Endothelial cell (in vitro differentiated cells): Measurements from ENCODE around the gene LEPR. TPM values are rescaled to one million over a fixed set of nuclear protein-coding genes. Genes with fewer than 3 reads are reported as not detected.

Experiments used
- DNase-seq: peaks from one replicate; pipeline ENCODE4 v3.0.0; 2021; ENCODE audit warnings: low spot score
- H3K27ac Mint-ChIP-seq: one replicate; pipeline ENCODE4 v1.8.0; 2021; ENCODE audit warnings: mixed read lengths, inconsistent platforms; ENCODE audit not compliant: unreplicated experiment
- H3K27me3 Mint-ChIP-seq: one replicate; pipeline ENCODE4 v1.8.0; 2021; ENCODE audit warnings: mild to moderate bottlenecking, moderate library complexity, mixed read lengths, inconsistent platforms; ENCODE audit not compliant: unreplicated experiment
- H3K36me3 Mint-ChIP-seq: one replicate; pipeline ENCODE4 v1.8.0; 2021; ENCODE audit warnings: mild to moderate bottlenecking, low read depth, mixed read lengths, inconsistent platforms; ENCODE audit not compliant: unreplicated experiment
- H3K4me1 Mint-ChIP-seq: one replicate; pipeline ENCODE4 v1.8.0; 2021; ENCODE audit warnings: mild to moderate bottlenecking, mixed read lengths, inconsistent platforms; ENCODE audit not compliant: unreplicated experiment
- H3K4me3 Mint-ChIP-seq: one replicate; pipeline ENCODE4 v1.8.0; 2021; ENCODE audit warnings: mild to moderate bottlenecking, mixed read lengths, inconsistent platforms; ENCODE audit not compliant: unreplicated experiment
- H3K9me3 Mint-ChIP-seq: one replicate; pipeline ENCODE4 v1.8.0; 2021; ENCODE audit warnings: mixed read lengths, inconsistent platforms; ENCODE audit not compliant: unreplicated experiment
- total RNA-seq: library from RNA; stranded (reverse); fragmentation: NEBNext Ultra II Directional; extraction: Animal tissue kit (Norgen Biotek cat#: 25700); gene quantifications from one replicate; pipeline ENCODE4 v1.2.1, GENCODE V29; 2021; ENCODE audit not compliant: unreplicated experiment
- TF ChIP-seq, protein P1 (sequence below): fragments of 200-600 bp; sonication (generic); IDR thresholded peaks from one replicate; pipeline ENCODE4 v1.5.0; 2021; ENCODE audit warnings: antibody characterized with exemption; ENCODE audit not compliant: unreplicated experiment

The LEPR gene
- total RNA-seq, 1 donor from 2014 or later, result 8.3 TPM

DNA sequence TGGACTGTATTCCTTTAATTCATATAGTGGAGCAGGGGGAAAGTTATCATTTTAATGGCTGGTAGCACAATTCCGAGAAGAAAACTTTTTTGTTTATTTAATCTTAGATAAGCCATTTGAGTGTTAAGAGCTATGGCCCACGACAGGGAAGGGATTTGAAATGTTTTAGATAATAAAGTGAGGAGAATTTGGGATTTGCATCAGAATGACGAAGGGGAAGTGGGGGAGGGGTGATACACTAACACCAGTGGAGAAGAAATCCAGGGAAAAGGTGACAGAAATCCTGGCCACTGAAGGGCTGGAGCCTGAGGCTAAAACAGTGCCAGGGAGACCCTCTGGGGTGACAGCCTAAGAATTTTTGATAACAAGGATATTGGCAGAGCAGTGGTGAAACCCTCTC lies 21.0 kb downstream of the LEPR start:
- no peaks in the 10 kb centered on the region for H3K9me3 Mint-ChIP-seq
- H3K27me3 Mint-ChIP-seq, result peaks cover 2% of the 10 kb centered on the region
- TF ChIP-seq, protein P1, sequence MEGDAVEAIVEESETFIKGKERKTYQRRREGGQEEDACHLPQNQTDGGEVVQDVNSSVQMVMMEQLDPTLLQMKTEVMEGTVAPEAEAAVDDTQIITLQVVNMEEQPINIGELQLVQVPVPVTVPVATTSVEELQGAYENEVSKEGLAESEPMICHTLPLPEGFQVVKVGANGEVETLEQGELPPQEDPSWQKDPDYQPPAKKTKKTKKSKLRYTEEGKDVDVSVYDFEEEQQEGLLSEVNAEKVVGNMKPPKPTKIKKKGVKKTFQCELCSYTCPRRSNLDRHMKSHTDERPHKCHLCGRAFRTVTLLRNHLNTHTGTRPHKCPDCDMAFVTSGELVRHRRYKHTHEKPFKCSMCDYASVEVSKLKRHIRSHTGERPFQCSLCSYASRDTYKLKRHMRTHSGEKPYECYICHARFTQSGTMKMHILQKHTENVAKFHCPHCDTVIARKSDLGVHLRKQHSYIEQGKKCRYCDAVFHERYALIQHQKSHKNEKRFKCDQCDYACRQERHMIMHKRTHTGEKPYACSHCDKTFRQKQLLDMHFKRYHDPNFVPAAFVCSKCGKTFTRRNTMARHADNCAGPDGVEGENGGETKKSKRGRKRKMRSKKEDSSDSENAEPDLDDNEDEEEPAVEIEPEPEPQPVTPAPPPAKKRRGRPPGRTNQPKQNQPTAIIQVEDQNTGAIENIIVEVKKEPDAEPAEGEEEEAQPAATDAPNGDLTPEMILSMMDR, result no peak
- H3K4me3 Mint-ChIP-seq, result no peak overlapping the region
- H3K27ac Mint-ChIP-seq, result no peak overlapping the region
- no peaks in the 10 kb centered on the region for H3K36me3 Mint-ChIP-seq
- no peaks in the 10 kb centered on the region for H3K4me1 Mint-ChIP-seq
- no peak for DNase-seq

DNA sequence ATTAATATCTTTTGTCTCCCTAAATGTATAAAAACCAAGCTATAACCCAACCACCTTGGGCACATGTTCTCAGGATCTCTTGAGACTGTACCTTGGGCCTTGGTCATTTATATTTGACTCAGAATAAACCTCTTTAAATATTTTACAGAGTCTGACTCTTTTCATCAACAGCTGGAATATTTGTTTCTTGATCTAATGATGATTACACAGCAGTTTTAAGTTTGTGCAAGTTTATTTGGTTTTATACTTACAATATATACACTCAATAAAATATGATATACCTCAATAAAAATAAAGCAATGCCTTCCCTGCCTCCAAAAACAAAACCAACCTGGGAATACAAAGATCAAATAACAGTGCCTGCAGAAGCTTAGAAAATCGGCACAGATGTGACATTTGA lies 22.0 kb downstream of the LEPR start:
- peaks cover 2% of the 10 kb centered on the region for H3K27me3 Mint-ChIP-seq
- no peaks in the 10 kb centered on the region for H3K36me3 Mint-ChIP-seq
- H3K4me3 Mint-ChIP-seq, result no peak overlapping the region
- TF ChIP-seq, protein P1, result no peak
- no peak for DNase-seq
- H3K9me3 Mint-ChIP-seq, result no peaks in the 10 kb centered on the region
- no peaks in the 10 kb centered on the region for H3K4me1 Mint-ChIP-seq
- H3K27ac Mint-ChIP-seq, result no peak overlapping the region

DNA sequence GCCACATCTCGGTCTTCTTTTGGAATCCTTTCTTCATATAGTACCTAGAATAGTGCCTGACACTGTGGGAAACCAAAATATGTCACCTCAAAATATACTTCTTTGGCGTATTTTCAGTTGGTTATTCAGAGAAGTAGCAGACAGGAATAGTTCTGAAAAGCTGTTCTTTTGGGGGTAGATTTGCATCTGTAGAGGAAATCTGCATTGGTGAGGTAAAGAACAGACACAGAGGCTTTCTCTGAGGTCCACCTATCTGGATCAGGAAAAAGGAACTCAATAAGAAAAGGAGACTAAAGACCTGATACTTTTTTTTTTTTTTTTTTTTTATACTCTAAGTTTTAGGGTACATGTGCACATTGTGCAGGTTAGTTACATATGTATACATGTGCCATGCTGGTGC lies 23.2 kb downstream of the LEPR start:
- H3K36me3 Mint-ChIP-seq, result no peaks in the 10 kb centered on the region

DNA sequence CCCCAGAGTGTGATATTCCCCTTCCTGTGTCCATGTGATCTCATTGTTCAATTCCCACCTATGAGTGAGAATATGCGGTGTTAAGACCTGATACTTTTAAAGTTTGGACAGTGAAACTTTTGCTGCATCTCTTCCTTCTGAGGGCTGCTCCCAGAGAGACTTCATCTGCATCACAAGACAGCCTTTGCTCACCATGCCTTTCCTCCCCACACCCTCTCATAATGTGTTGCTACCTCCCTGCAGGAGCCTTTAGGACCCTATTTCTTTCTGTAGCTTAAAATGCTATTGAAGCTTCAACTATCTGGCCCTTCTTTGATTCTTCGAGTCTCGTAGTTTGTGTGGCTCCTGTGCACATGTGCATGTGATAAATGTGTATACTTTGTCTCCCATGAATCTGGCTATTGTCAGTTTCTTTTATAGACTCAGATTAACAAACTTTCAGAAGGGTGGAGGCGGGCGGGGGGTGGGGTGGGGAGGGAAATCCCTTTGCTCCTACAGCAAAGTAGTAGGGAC lies 23.7 kb downstream of the LEPR start:
- no peaks in the 10 kb centered on the region for H3K36me3 Mint-ChIP-seq
- TF ChIP-seq, protein P1, result no peak
- no peak for DNase-seq
- no peak overlapping the region for H3K4me3 Mint-ChIP-seq
- H3K9me3 Mint-ChIP-seq, result no peaks in the 10 kb centered on the region
- no peak overlapping the region for H3K27ac Mint-ChIP-seq
- H3K27me3 Mint-ChIP-seq, result peaks cover 2% of the 10 kb centered on the region
- H3K4me1 Mint-ChIP-seq, result no peaks in the 10 kb centered on the region

More for the DNA sequence above, 23.2 kb downstream of the LEPR start:
- no peak overlapping the region for H3K4me3 Mint-ChIP-seq
- DNase-seq, result no peak
- no peaks in the 10 kb centered on the region for H3K9me3 Mint-ChIP-seq
- TF ChIP-seq, protein P1, result no peak
- peaks cover 2% of the 10 kb centered on the region for H3K27me3 Mint-ChIP-seq
- no peak overlapping the region for H3K27ac Mint-ChIP-seq
- no peaks in the 10 kb centered on the region for H3K4me1 Mint-ChIP-seq

DNA sequence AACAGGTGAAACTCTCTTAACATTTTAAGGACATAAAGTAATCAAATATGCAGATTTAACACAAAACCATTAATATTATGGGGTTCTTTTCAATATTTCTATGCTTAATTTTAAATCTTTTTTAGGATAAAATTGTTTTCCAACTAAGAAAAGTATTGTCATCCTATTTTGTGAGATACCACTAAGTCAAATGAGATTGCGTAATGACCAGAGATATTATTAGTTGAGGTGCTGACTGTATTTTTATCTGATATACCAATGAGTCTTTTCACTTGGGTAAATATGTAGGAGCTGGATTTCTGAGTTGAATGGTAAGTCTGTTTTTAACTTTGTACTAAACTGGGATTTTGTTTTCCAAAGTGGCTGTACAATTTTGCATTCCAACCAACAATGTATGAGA lies 25.4 kb downstream of the LEPR start:
- peaks cover 2% of the 10 kb centered on the region for H3K27me3 Mint-ChIP-seq
- H3K36me3 Mint-ChIP-seq, result no peaks in the 10 kb centered on the region
- no peak overlapping the region for H3K27ac Mint-ChIP-seq
- TF ChIP-seq, protein P1, result no peak
- no peaks in the 10 kb centered on the region for H3K9me3 Mint-ChIP-seq
- H3K4me1 Mint-ChIP-seq, result no peaks in the 10 kb centered on the region
- no peak for DNase-seq
- no peak overlapping the region for H3K4me3 Mint-ChIP-seq
